Upper lobe of left lung (tissue), 4 donors: Measurements from ENCODE around the gene PLEKHG7.

Experiments
- CTCF ChIP-seq, 6 experiments: fragments of 450-650 bp in 4 of 6; fragments of 200-600 bp in 2 of 6; sonication (generic) in 2 of 6; IDR thresholded peaks; one replicate each; pipeline ENCODE4 v1.5.1; 2016 to 2019; ENCODE audit warnings: antibody characterized with exemption in 6 of 6
- EP300 ChIP-seq, 4 donors: sonication (generic); formaldehyde crosslinking; IDR thresholded peaks; one replicate each; pipeline ENCODE4 v1.5.1; 2017; ENCODE audit warnings: antibody characterized with exemption in 4 of 4, control low read depth in 2 of 4
- POLR2A ChIP-seq, 4 donors: fragments of 450-650 bp; IDR thresholded peaks; one replicate each; pipeline ENCODE4 v1.5.1; 2016 to 2017; ENCODE audit warnings: antibody characterized with exemption in 4 of 4, mild to moderate bottlenecking in 2 of 4
- POLR2AphosphoS5 ChIP-seq, 2 donors: sonication (generic); formaldehyde crosslinking; IDR thresholded peaks; one replicate each; pipeline ENCODE4 v1.5.1; 2017; ENCODE audit warnings: antibody characterized with exemption in 2 of 2

- TF ChIP-seq CTCF (IDR thresholded peaks at IDR 0.05) (no peak), POLR2A (IDR thresholded peaks at IDR 0.05) (no peak), POLR2AphosphoS5 (IDR thresholded peaks at IDR 0.05) (no peak), EP300 (IDR thresholded peaks at IDR 0.05) (no peak)
These were observed 12.8 kb downstream of the PLEKHG7 start for GRCh38 chr12:92715625-92716024.
